PFSK-1 (cell line): Measurements from ENCODE around the gene DAB2IP.

Experiments used
- FOXP2 ChIP-seq: optimal IDR thresholded peaks from 2 replicates; pipeline ENCODE3; 2011; ENCODE audit warnings: borderline replicate concordance, control low read depth, inconsistent platforms; ENCODE audit not compliant: insufficient read depth; ENCODE audit errors: extremely low read length, extremely low read depth
- POLR2AphosphoS5 ChIP-seq: IDR thresholded peaks from 2 replicates; pipeline ENCODE4 v1.6.1; 2012; ENCODE audit warnings: low read depth, mild to moderate bottlenecking, control low read depth, low read length, moderate library complexity
- SIN3A ChIP-seq: IDR thresholded peaks from 2 replicates; pipeline ENCODE4 v1.6.1; 2012; ENCODE audit warnings: mild to moderate bottlenecking, low read length, moderate library complexity, borderline replicate concordance; ENCODE audit not compliant: insufficient read depth
- TAF1 ChIP-seq: IDR thresholded peaks from 2 replicates; pipeline ENCODE4 v1.6.1; 2012; ENCODE audit warnings: low read length, control low read depth, borderline replicate concordance; ENCODE audit not compliant: insufficient read depth
- TF ChIP-seq, protein P1 (sequence below), 2 experiments: IDR thresholded peaks; 2 replicates each; pipeline versions ENCODE4 v1.6.1 to v1.8.0; 2011 to 2012; ENCODE audit warnings: low read depth in 2 of 2, low read length in 2 of 2, control low read depth in 1 of 2, inconsistent platforms in 1 of 2, mild to moderate bottlenecking in 1 of 2, moderate library complexity in 1 of 2; ENCODE audit not compliant: insufficient read depth in 1 of 2

DNA sequence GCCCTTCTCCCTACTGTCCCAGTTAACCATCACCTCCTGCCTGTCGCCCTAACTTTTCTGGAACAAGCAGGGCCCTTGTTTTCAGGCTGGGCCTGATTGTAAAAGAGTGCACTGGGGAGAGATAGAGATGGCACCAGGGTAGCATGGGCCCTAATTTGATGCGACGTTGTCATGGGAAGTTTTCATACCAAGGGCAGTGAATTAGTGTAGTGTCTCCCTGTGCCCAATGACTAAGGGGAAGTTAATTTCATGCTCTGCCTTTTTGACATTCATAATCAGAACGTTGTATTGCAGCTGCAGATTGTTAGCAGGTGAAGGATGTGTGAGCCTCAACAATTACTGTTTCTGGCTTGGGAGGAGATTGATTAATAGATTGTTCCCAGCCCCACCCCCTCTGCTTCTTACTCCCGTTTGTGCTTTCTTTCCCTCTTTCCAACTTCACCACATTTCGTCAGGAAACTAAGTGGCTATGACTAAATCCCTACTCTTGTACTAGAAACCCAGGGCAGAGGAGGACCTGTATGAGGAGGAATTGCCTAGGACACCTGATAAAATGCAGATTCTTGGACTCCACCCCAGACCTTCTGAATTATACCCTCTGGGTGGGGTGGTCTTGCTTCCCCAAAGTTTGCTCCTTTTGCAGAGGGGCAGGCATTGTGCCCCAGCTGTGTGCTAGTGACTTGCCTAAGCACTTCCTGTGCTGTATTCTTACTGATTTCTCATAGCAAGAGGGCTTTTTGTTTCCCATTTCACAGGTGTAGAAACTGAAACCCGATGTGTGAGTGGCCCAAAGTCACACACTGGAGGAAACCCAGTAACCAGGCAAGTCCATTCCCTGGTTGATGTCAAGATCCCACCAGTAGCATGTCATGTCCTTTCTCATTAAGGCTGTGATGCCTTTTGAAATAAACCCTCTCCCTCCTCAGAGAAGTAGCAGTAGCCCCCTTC, 56.3 kb downstream of the DAB2IP start:
- TF ChIP-seq, protein P1, sequence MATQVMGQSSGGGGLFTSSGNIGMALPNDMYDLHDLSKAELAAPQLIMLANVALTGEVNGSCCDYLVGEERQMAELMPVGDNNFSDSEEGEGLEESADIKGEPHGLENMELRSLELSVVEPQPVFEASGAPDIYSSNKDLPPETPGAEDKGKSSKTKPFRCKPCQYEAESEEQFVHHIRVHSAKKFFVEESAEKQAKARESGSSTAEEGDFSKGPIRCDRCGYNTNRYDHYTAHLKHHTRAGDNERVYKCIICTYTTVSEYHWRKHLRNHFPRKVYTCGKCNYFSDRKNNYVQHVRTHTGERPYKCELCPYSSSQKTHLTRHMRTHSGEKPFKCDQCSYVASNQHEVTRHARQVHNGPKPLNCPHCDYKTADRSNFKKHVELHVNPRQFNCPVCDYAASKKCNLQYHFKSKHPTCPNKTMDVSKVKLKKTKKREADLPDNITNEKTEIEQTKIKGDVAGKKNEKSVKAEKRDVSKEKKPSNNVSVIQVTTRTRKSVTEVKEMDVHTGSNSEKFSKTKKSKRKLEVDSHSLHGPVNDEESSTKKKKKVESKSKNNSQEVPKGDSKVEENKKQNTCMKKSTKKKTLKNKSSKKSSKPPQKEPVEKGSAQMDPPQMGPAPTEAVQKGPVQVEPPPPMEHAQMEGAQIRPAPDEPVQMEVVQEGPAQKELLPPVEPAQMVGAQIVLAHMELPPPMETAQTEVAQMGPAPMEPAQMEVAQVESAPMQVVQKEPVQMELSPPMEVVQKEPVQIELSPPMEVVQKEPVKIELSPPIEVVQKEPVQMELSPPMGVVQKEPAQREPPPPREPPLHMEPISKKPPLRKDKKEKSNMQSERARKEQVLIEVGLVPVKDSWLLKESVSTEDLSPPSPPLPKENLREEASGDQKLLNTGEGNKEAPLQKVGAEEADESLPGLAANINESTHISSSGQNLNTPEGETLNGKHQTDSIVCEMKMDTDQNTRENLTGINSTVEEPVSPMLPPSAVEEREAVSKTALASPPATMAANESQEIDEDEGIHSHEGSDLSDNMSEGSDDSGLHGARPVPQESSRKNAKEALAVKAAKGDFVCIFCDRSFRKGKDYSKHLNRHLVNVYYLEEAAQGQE (IDR thresholded peaks at IDR 0.05; ENCODE audit: insufficient read depth in 1 of 2, low read depth in 2 of 2, low read length in 2 of 2): no peak
- TF ChIP-seq POLR2AphosphoS5 (no peak), TAF1 (no peak), SIN3A (no peak), FOXP2 (no peak)
